WTC11 (cell line): Measurements from ENCODE around the gene CLPTM1. TPM values are rescaled to one million over a fixed set of nuclear protein-coding genes. Genes with fewer than 3 reads are reported as not detected.

ENCODE experiments used
- ATAC-seq: fragments of 200-7000 bp; cut with Tn5 transposase; 2 replicates; pipeline ENCODE4 v1.10.0; 2021; ENCODE audit warnings: mild to moderate bottlenecking, moderate library complexity
- CTCF ChIA-PET: fragments of 300-600 bp; sonication (Branson Sonifier 250); formaldehyde crosslinking; loops from one replicate; lab custom pipeline; 2021; ENCODE audit warnings: antibody characterized with exemption; lab: Charles Lee
- POLR2A ChIA-PET: fragments of 350-600 bp; sonication (Branson Sonifier 250); formaldehyde crosslinking; loops from one replicate; lab custom pipeline; 2021; ENCODE audit warnings: antibody characterized with exemption; lab: Charles Lee
- DNase-seq: peaks from one replicate; pipeline ENCODE4 v3.0.0; 2021; ENCODE audit warnings: low spot score
- H3K27ac Mint-ChIP-seq: 2 replicates; pipeline ENCODE4 v1.8.0; 2021; ENCODE audit warnings: mixed read lengths
- H3K27me3 Mint-ChIP-seq: 2 replicates; pipeline ENCODE4 v1.8.0; 2021; ENCODE audit warnings: low read depth, mild to moderate bottlenecking, moderate library complexity, mixed read lengths
- H3K36me3 Mint-ChIP-seq: 2 replicates; pipeline ENCODE4 v1.8.0; 2021; ENCODE audit warnings: mixed read lengths
- H3K4me1 Mint-ChIP-seq: 2 replicates; pipeline ENCODE4 v1.8.0; 2022; ENCODE audit warnings: mixed read lengths
- H3K4me3 Mint-ChIP-seq: 2 replicates; pipeline ENCODE4 v1.8.0; 2021; ENCODE audit warnings: mild to moderate bottlenecking, moderate library complexity, mixed read lengths
- H3K9me3 Mint-ChIP-seq: 2 replicates; pipeline ENCODE4 v1.8.0; 2021; ENCODE audit warnings: mixed read lengths
- ATF1 ChIP-seq: sonication (generic); formaldehyde crosslinking; IDR thresholded peaks from 2 replicates; pipeline ENCODE4 v1.8.1; 2023; ENCODE audit warnings: mild to moderate bottlenecking, moderate library complexity, missing genetic modification reagents
- CBFB ChIP-seq: sonication (generic); formaldehyde crosslinking; IDR thresholded peaks from 2 replicates; pipeline ENCODE4 v1.8.1; 2022; ENCODE audit warnings: mild to moderate bottlenecking, low read depth, missing genetic modification reagents
- ELF4 ChIP-seq: sonication (generic); formaldehyde crosslinking; IDR thresholded peaks from 2 replicates; pipeline ENCODE4 v1.8.1; 2022; ENCODE audit warnings: low read depth, mild to moderate bottlenecking, moderate library complexity, missing genetic modification reagents
- FOXP1 ChIP-seq: sonication (generic); formaldehyde crosslinking; IDR thresholded peaks from 2 replicates; pipeline ENCODE4 v1.8.0; 2022; ENCODE audit warnings: missing genetic modification reagents, mild to moderate bottlenecking, moderate library complexity, borderline replicate concordance
- GTF2I ChIP-seq: fragments of 250-450 bp; sonication (Bioruptor Pico); conservative IDR thresholded peaks from 2 replicates; pipeline ENCODE4 v1.4.0; 2021; ENCODE audit warnings: mild to moderate bottlenecking
- MXD4 ChIP-seq: fragments of 250-450 bp; sonication (Bioruptor Pico); IDR thresholded peaks from 2 replicates; pipeline ENCODE4 v1.8.0; 2021; ENCODE audit warnings: mild to moderate bottlenecking, moderate library complexity, borderline replicate concordance
- NR2C2 ChIP-seq: sonication (generic); formaldehyde crosslinking; IDR thresholded peaks from 2 replicates; pipeline ENCODE4 v1.8.0; 2022; ENCODE audit warnings: mild to moderate bottlenecking, missing genetic modification reagents
- SMAD3 ChIP-seq: sonication (generic); formaldehyde crosslinking; IDR thresholded peaks from 2 replicates; pipeline ENCODE4 v1.8.0; 2022; ENCODE audit warnings: missing genetic modification reagents, mild to moderate bottlenecking, borderline replicate concordance
- SOX15 ChIP-seq: fragments of 250-450 bp; sonication (Bioruptor Pico); IDR thresholded peaks from 2 replicates; pipeline ENCODE4 v1.9.0; 2021; ENCODE audit warnings: mild to moderate bottlenecking
- TEAD4 ChIP-seq: sonication (generic); formaldehyde crosslinking; IDR thresholded peaks from 2 replicates; pipeline ENCODE4 v1.8.0; 2022; ENCODE audit warnings: mild to moderate bottlenecking, missing genetic modification reagents
- ZBTB21 ChIP-seq: sonication (generic); formaldehyde crosslinking; IDR thresholded peaks from 2 replicates; pipeline ENCODE4 v1.8.1; 2023; ENCODE audit warnings: mild to moderate bottlenecking, missing genetic modification reagents, borderline replicate concordance
- ZNF232 ChIP-seq: sonication (generic); formaldehyde crosslinking; IDR thresholded peaks from 2 replicates; pipeline ENCODE4 v1.8.0; 2022; ENCODE audit warnings: mild to moderate bottlenecking, missing genetic modification reagents
- ZNF263 ChIP-seq: sonication (generic); formaldehyde crosslinking; IDR thresholded peaks from 2 replicates; pipeline ENCODE4 v1.8.1; 2022; ENCODE audit warnings: low read depth, mild to moderate bottlenecking, moderate library complexity, missing genetic modification reagents
- ZNF396 ChIP-seq: fragments of 250-450 bp; sonication (Bioruptor Pico); IDR thresholded peaks from 2 replicates; pipeline ENCODE4 v1.8.0; 2021; ENCODE audit warnings: mild to moderate bottlenecking, moderate library complexity, borderline replicate concordance
- total RNA-seq: library from RNA; stranded (reverse); gene quantifications from 3 replicates; pipeline ENCODE4 v1.2.3, GENCODE V29; 2021
- TF ChIP-seq, protein P1 (sequence below): sonication (generic); formaldehyde crosslinking; IDR thresholded peaks from 2 replicates; pipeline ENCODE4 v1.8.0; 2023; ENCODE audit warnings: missing genetic modification reagents
- TF ChIP-seq, protein P2 (sequence below): fragments of 250-450 bp; sonication (Bioruptor Pico); conservative IDR thresholded peaks from 2 replicates; pipeline ENCODE4 v1.9.0; 2021; ENCODE audit warnings: mild to moderate bottlenecking
- TF ChIP-seq, protein P3 (sequence below): sonication (generic); formaldehyde crosslinking; IDR thresholded peaks from 2 replicates; pipeline ENCODE4 v1.8.1; 2022; ENCODE audit warnings: low read depth, mild to moderate bottlenecking, moderate library complexity, missing genetic modification reagents, borderline replicate concordance
- TF ChIP-seq, protein P4 (sequence below): sonication (generic); formaldehyde crosslinking; IDR thresholded peaks from 2 replicates; pipeline ENCODE4 v1.8.1; 2022; ENCODE audit warnings: missing genetic modification reagents, borderline replicate concordance
- TF ChIP-seq, protein P5 (sequence below): fragments of 250-450 bp; sonication (Bioruptor Pico); IDR thresholded peaks from 2 replicates; pipeline ENCODE4 v1.9.0; 2021; ENCODE audit warnings: moderate library complexity, mild to moderate bottlenecking, inconsistent platforms, borderline replicate concordance
- TF ChIP-seq, protein P6 (sequence below): fragments of 250-450 bp; sonication (Bioruptor Pico); IDR thresholded peaks from 2 replicates; pipeline ENCODE4 v1.8.0; 2021; ENCODE audit warnings: mild to moderate bottlenecking
- TF ChIP-seq, protein P7 (sequence below): sonication (generic); formaldehyde crosslinking; IDR thresholded peaks from 2 replicates; pipeline ENCODE4 v1.8.1; 2023; ENCODE audit warnings: mild to moderate bottlenecking, missing genetic modification reagents, moderate library complexity
- TF ChIP-seq, protein P8 (sequence below): sonication (generic); formaldehyde crosslinking; IDR thresholded peaks from 2 replicates; pipeline ENCODE4 v1.8.0; 2022; ENCODE audit warnings: mild to moderate bottlenecking, missing genetic modification reagents
- TF ChIP-seq, protein P9 (sequence below): sonication (generic); formaldehyde crosslinking; IDR thresholded peaks from 2 replicates; pipeline ENCODE4 v1.8.1; 2023; ENCODE audit warnings: mild to moderate bottlenecking, missing genetic modification reagents, moderate library complexity

Gene CLPTM1
- total RNA-seq, 1 experiment from 2014 or later: 85.6 TPM

DNA sequence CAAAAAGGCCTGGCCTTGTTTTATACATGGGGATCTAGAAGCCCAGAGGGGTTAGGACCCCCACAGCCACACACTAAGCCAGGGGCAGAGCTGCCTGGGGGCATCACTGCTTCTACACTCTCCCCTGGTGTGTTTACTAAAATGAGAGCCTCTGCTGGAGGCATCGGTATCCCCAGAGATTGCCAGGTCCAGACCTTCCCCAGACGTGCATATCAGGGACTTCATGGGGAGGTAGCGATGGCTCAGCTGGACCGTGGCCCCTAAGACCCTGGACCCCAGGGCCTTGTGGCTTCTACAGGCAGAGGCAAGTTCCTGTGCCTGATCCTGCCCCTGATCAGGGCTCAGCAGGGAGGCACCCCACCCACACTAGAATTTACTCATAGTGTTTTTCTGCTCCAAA, 13.5 kb downstream of the CLPTM1 start:
- Mint-ChIP-seq H3K4me3 (no peak overlapping the region), H3K4me1 (no peaks in the 10 kb centered on the region), H3K9me3 (no peaks in the 10 kb centered on the region), H3K27me3 (no peaks in the 10 kb centered on the region), H3K36me3 (peaks cover 18% of the 10 kb centered on the region), H3K27ac (no peak overlapping the region)
- ChIA-PET CTCF (no interaction called here), POLR2A (no interaction called here)
- DNase-seq (no peak), ATAC-seq (no peak)
- no peak for TF ChIP-seq ATF1
- TF ChIP-seq, protein P1, sequence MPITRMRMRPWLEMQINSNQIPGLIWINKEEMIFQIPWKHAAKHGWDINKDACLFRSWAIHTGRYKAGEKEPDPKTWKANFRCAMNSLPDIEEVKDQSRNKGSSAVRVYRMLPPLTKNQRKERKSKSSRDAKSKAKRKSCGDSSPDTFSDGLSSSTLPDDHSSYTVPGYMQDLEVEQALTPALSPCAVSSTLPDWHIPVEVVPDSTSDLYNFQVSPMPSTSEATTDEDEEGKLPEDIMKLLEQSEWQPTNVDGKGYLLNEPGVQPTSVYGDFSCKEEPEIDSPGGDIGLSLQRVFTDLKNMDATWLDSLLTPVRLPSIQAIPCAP (CRISPR knock-in tag): no peak
- TF ChIP-seq, protein P2, sequence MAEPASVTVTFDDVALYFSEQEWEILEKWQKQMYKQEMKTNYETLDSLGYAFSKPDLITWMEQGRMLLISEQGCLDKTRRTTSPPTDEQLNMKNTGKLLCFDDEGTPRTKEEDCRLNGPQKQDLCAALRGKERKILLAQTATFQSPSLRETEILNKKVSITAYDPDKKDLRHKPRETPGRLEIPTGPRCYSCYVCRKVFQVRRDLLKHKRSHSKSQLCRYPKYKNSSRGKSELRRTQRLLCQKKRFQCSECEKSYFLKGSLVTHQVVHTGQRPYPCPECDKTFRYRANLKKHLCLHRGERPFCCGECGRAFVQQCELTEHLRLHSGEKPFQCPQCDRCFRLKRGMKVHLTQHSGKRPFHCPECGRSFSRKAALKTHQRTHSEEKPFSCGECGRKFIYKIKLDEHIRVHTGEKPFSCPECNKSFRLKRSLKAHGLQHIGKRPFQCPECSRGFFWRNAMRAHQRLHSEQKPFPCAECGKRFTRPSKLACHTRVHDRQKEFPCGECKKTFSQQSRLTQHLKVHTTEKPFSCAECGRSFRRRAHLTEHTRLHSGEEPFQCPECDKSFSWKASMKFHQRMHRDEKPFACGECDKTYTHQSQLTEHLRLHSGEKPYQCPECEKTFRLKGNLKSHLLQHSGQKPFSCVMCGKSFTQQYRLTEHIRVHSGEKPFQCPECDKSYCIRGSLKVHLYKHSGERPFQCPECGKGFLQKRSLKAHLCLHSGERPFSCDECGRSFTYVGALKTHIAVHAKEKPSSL: no peak
- TF ChIP-seq, protein P3, sequence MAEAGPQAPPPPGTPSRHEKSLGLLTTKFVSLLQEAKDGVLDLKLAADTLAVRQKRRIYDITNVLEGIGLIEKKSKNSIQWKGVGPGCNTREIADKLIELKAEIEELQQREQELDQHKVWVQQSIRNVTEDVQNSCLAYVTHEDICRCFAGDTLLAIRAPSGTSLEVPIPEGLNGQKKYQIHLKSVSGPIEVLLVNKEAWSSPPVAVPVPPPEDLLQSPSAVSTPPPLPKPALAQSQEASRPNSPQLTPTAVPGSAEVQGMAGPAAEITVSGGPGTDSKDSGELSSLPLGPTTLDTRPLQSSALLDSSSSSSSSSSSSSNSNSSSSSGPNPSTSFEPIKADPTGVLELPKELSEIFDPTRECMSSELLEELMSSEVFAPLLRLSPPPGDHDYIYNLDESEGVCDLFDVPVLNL (CRISPR knock-in tag): no peak
- TF ChIP-seq ELF4 (CRISPR knock-in tag): no peak
- TF ChIP-seq, protein P4, sequence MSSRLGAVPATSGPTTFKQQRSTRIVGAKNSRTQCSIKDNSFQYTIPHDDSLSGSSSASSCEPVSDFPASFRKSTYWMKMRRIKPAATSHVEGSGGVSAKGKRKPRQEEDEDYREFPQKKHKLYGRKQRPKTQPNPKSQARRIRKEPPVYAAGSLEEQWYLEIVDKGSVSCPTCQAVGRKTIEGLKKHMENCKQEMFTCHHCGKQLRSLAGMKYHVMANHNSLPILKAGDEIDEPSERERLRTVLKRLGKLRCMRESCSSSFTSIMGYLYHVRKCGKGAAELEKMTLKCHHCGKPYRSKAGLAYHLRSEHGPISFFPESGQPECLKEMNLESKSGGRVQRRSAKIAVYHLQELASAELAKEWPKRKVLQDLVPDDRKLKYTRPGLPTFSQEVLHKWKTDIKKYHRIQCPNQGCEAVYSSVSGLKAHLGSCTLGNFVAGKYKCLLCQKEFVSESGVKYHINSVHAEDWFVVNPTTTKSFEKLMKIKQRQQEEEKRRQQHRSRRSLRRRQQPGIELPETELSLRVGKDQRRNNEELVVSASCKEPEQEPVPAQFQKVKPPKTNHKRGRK: no peak
- TF ChIP-seq ZNF232: no peak
- TF ChIP-seq, protein P5, sequence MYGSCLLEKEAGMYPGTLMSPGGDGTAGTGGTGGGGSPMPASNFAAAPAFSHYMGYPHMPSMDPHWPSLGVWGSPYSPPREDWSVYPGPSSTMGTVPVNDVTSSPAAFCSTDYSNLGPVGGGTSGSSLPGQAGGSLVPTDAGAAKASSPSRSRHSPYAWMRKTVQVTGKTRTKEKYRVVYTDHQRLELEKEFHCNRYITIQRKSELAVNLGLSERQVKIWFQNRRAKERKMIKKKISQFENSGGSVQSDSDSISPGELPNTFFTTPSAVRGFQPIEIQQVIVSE (CRISPR knock-in tag): no peak
- TF ChIP-seq NR2C2 (CRISPR knock-in tag): no peak
- no peak for TF ChIP-seq CBFB (CRISPR knock-in tag)
- TF ChIP-seq FOXP1 (CRISPR knock-in tag): no peak
- TF ChIP-seq, protein P6, sequence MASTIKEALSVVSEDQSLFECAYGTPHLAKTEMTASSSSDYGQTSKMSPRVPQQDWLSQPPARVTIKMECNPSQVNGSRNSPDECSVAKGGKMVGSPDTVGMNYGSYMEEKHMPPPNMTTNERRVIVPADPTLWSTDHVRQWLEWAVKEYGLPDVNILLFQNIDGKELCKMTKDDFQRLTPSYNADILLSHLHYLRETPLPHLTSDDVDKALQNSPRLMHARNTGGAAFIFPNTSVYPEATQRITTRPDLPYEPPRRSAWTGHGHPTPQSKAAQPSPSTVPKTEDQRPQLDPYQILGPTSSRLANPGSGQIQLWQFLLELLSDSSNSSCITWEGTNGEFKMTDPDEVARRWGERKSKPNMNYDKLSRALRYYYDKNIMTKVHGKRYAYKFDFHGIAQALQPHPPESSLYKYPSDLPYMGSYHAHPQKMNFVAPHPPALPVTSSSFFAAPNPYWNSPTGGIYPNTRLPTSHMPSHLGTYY: no peak
- no peak for TF ChIP-seq SMAD3 (CRISPR knock-in tag)

DNA sequence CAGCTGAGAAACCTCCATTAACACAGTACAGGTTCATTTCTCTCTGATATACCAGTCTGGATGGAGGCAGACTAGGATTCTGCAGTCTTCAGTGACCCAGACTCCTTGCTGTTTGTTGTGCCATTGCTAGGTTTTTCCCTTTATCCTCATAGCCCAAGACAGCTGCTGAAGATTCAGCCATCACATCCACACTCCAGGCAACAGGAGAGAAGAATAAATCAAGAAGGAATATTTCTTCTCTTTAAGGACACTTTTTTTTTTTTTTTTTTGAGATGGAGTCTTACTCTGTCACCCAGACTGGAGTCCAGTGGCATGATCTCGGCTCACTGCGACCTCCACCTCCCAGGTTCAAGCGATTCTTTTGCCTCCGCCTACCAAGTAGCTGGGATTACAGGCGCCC, 14.3 kb downstream of the CLPTM1 start:
- ATAC-seq (no peak), DNase-seq (no peak)
- Mint-ChIP-seq H3K9me3 (no peaks in the 10 kb centered on the region), H3K36me3 (peaks cover 17% of the 10 kb centered on the region), H3K4me3 (no peak overlapping the region), H3K4me1 (no peaks in the 10 kb centered on the region), H3K27me3 (no peaks in the 10 kb centered on the region), H3K27ac (no peak overlapping the region)
- ChIA-PET CTCF (no interaction called here), POLR2A (no interaction called here)
- TF ChIP-seq GTF2I (CRISPR knock-in tag): no peak
- no peak for TF ChIP-seq ZBTB21 (CRISPR knock-in tag)
- no peak for TF ChIP-seq ZNF263 (CRISPR knock-in tag)
- TF ChIP-seq, protein P7, sequence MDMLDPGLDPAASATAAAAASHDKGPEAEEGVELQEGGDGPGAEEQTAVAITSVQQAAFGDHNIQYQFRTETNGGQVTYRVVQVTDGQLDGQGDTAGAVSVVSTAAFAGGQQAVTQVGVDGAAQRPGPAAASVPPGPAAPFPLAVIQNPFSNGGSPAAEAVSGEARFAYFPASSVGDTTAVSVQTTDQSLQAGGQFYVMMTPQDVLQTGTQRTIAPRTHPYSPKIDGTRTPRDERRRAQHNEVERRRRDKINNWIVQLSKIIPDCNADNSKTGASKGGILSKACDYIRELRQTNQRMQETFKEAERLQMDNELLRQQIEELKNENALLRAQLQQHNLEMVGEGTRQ (CRISPR knock-in tag): no peak
- TF ChIP-seq, protein P8, sequence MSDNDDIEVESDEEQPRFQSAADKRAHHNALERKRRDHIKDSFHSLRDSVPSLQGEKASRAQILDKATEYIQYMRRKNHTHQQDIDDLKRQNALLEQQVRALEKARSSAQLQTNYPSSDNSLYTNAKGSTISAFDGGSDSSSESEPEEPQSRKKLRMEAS (CRISPR knock-in tag): no peak
- TF ChIP-seq SMAD3 (CRISPR knock-in tag): no peak
- no peak for TF ChIP-seq SOX15 (CRISPR knock-in tag)
- TF ChIP-seq MXD4 (CRISPR knock-in tag): no peak
- no peak for TF ChIP-seq TEAD4 (CRISPR knock-in tag)
- TF ChIP-seq, protein P9, sequence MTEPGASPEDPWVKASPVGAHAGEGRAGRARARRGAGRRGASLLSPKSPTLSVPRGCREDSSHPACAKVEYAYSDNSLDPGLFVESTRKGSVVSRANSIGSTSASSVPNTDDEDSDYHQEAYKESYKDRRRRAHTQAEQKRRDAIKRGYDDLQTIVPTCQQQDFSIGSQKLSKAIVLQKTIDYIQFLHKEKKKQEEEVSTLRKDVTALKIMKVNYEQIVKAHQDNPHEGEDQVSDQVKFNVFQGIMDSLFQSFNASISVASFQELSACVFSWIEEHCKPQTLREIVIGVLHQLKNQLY (CRISPR knock-in tag): no peak
- no peak for TF ChIP-seq ELF4 (CRISPR knock-in tag)
- TF ChIP-seq, protein P5 (CRISPR knock-in tag): no peak
- no peak for TF ChIP-seq ZNF396
